WTC11 (cell line): Measurements from ENCODE around the gene RASL11B. TPM values are rescaled to one million over a fixed set of nuclear protein-coding genes. Genes with fewer than 3 reads are reported as not detected.

Source experiments
- ATAC-seq: fragments of 200-7000 bp; cut with Tn5 transposase; 2 replicates; pipeline ENCODE4 v1.10.0; 2021; ENCODE audit warnings: mild to moderate bottlenecking, moderate library complexity
- CTCF ChIA-PET: fragments of 300-600 bp; sonication (Branson Sonifier 250); formaldehyde crosslinking; loops from one replicate; lab custom pipeline; 2021; ENCODE audit warnings: antibody characterized with exemption; lab: Charles Lee
- POLR2A ChIA-PET: fragments of 350-600 bp; sonication (Branson Sonifier 250); formaldehyde crosslinking; loops from one replicate; lab custom pipeline; 2021; ENCODE audit warnings: antibody characterized with exemption; lab: Charles Lee
- DNase-seq: peaks from one replicate; pipeline ENCODE4 v3.0.0; 2021; ENCODE audit warnings: low spot score
- H3K27ac Mint-ChIP-seq: 2 replicates; pipeline ENCODE4 v1.8.0; 2021; ENCODE audit warnings: mixed read lengths
- H3K27me3 Mint-ChIP-seq: 2 replicates; pipeline ENCODE4 v1.8.0; 2021; ENCODE audit warnings: low read depth, mild to moderate bottlenecking, moderate library complexity, mixed read lengths
- H3K36me3 Mint-ChIP-seq: 2 replicates; pipeline ENCODE4 v1.8.0; 2021; ENCODE audit warnings: mixed read lengths
- H3K4me1 Mint-ChIP-seq: 2 replicates; pipeline ENCODE4 v1.8.0; 2022; ENCODE audit warnings: mixed read lengths
- H3K4me3 Mint-ChIP-seq: 2 replicates; pipeline ENCODE4 v1.8.0; 2021; ENCODE audit warnings: mild to moderate bottlenecking, moderate library complexity, mixed read lengths
- H3K9me3 Mint-ChIP-seq: 2 replicates; pipeline ENCODE4 v1.8.0; 2021; ENCODE audit warnings: mixed read lengths
- ATF2 ChIP-seq: sonication (generic); formaldehyde crosslinking; IDR thresholded peaks from 2 replicates; pipeline ENCODE4 v1.8.1; 2022; ENCODE audit warnings: low read depth, missing genetic modification reagents, borderline replicate concordance
- CREB1 ChIP-seq: sonication (generic); formaldehyde crosslinking; IDR thresholded peaks from 2 replicates; pipeline ENCODE4 v1.8.0; 2023; ENCODE audit warnings: mild to moderate bottlenecking, missing genetic modification reagents
- CREM ChIP-seq: sonication (generic); formaldehyde crosslinking; IDR thresholded peaks from 2 replicates; pipeline ENCODE4 v1.8.1; 2022; ENCODE audit warnings: mild to moderate bottlenecking, missing genetic modification reagents, moderate library complexity
- E2F4 ChIP-seq: sonication (generic); formaldehyde crosslinking; IDR thresholded peaks from 2 replicates; pipeline ENCODE4 v1.8.1; 2022; ENCODE audit warnings: low read depth, mild to moderate bottlenecking, moderate library complexity, missing genetic modification reagents, borderline replicate concordance
- E2F5 ChIP-seq: sonication (generic); formaldehyde crosslinking; IDR thresholded peaks from 2 replicates; pipeline ENCODE4 v1.8.1; 2022; ENCODE audit warnings: mild to moderate bottlenecking, moderate library complexity, missing genetic modification reagents
- EMX1 ChIP-seq: fragments of 250-450 bp; sonication (Bioruptor Pico); IDR thresholded peaks from 2 replicates; pipeline ENCODE4 v1.8.0; 2021; ENCODE audit warnings: mild to moderate bottlenecking
- ETV6 ChIP-seq: sonication (generic); formaldehyde crosslinking; IDR thresholded peaks from 2 replicates; pipeline ENCODE4 v1.8.1; 2022; ENCODE audit warnings: mild to moderate bottlenecking, missing genetic modification reagents
- HMGXB4 ChIP-seq: sonication (generic); formaldehyde crosslinking; IDR thresholded peaks from 2 replicates; pipeline ENCODE4 v1.8.1; 2023; ENCODE audit warnings: mild to moderate bottlenecking, moderate library complexity, missing genetic modification reagents
- MAX ChIP-seq: sonication (generic); formaldehyde crosslinking; IDR thresholded peaks from 2 replicates; pipeline ENCODE4 v1.8.0; 2022; ENCODE audit warnings: mild to moderate bottlenecking, missing genetic modification reagents
- MYBL2 ChIP-seq: sonication (generic); formaldehyde crosslinking; IDR thresholded peaks from 2 replicates; pipeline ENCODE4 v1.8.1; 2023; ENCODE audit warnings: mild to moderate bottlenecking, moderate library complexity, missing genetic modification reagents
- NFE2L1 ChIP-seq: sonication (generic); formaldehyde crosslinking; IDR thresholded peaks from 2 replicates; pipeline ENCODE4 v1.8.1; 2023; ENCODE audit warnings: missing genetic modification reagents
- NR1H2 ChIP-seq: sonication (generic); formaldehyde crosslinking; IDR thresholded peaks from 2 replicates; pipeline ENCODE4 v1.9.0; 2021; ENCODE audit warnings: mild to moderate bottlenecking, moderate library complexity, missing genetic modification reagents
- NR2C2 ChIP-seq: sonication (generic); formaldehyde crosslinking; IDR thresholded peaks from 2 replicates; pipeline ENCODE4 v1.8.0; 2022; ENCODE audit warnings: mild to moderate bottlenecking, missing genetic modification reagents
- OVOL2 ChIP-seq: fragments of 250-450 bp; sonication (Bioruptor Pico); IDR thresholded peaks from 2 replicates; pipeline ENCODE4 v1.9.0; 2021; ENCODE audit warnings: mild to moderate bottlenecking, borderline replicate concordance
- RELA ChIP-seq: sonication (generic); formaldehyde crosslinking; IDR thresholded peaks from 2 replicates; pipeline ENCODE4 v1.8.1; 2022; ENCODE audit warnings: missing genetic modification reagents, mild to moderate bottlenecking, borderline replicate concordance
- SOX15 ChIP-seq: fragments of 250-450 bp; sonication (Bioruptor Pico); IDR thresholded peaks from 2 replicates; pipeline ENCODE4 v1.9.0; 2021; ENCODE audit warnings: mild to moderate bottlenecking
- SP1 ChIP-seq: sonication (generic); formaldehyde crosslinking; conservative IDR thresholded peaks from 2 replicates; pipeline ENCODE4 v1.8.1; 2022; ENCODE audit warnings: missing genetic modification reagents
- TP53 ChIP-seq: sonication (generic); formaldehyde crosslinking; IDR thresholded peaks from 2 replicates; pipeline ENCODE4 v1.8.1; 2023; ENCODE audit warnings: mild to moderate bottlenecking, missing genetic modification reagents
- ZBTB43 ChIP-seq: sonication (generic); formaldehyde crosslinking; IDR thresholded peaks from 2 replicates; pipeline ENCODE4 v1.8.1; 2023; ENCODE audit warnings: mild to moderate bottlenecking, missing genetic modification reagents
- ZNF317 ChIP-seq: sonication (generic); formaldehyde crosslinking; IDR thresholded peaks from 2 replicates; pipeline ENCODE4 v1.8.1; 2023; ENCODE audit warnings: low read depth, mild to moderate bottlenecking, moderate library complexity, missing genetic modification reagents, borderline replicate concordance
- ZNF416 ChIP-seq: fragments of 250-450 bp; sonication (Bioruptor Pico); IDR thresholded peaks from 2 replicates; pipeline ENCODE4 v1.9.0; 2021; ENCODE audit warnings: mild to moderate bottlenecking, inconsistent platforms
- ZNF532 ChIP-seq: fragments of 250-450 bp; sonication (Bioruptor Pico); IDR thresholded peaks from 2 replicates; pipeline ENCODE4 v1.9.0; 2021; ENCODE audit warnings: mild to moderate bottlenecking, borderline replicate concordance
- ZNF671 ChIP-seq: fragments of 250-450 bp; sonication (Bioruptor Pico); IDR thresholded peaks from 2 replicates; pipeline ENCODE4 v1.8.0; 2021; ENCODE audit warnings: mild to moderate bottlenecking
- total RNA-seq: library from RNA; stranded (reverse); gene quantifications from 3 replicates; pipeline ENCODE4 v1.2.3, GENCODE V29; 2021

The RASL11B gene
- total RNA-seq, 1 experiment from 2014 or later = 58.5 TPM

GRCh38 chr4:52869196-52869595, 7.1 kb downstream of the RASL11B start:
- no peak for DNase-seq
- Mint-ChIP-seq H3K27me3 (no peaks in the 10 kb centered on the region), H3K4me3 (no peak overlapping the region), H3K4me1 (peaks cover 83% of the 10 kb centered on the region), H3K9me3 (no peaks in the 10 kb centered on the region), H3K27ac (no peak overlapping the region), H3K36me3 (peaks cover 35% of the 10 kb centered on the region)
- POLR2A ChIA-PET = no interaction called here
- CTCF ChIA-PET = interaction anchor here (1.0 to 1.1 kb wide), 2 partner anchors 32 to 41 kb away, joined by 3 to 4 read pairs; no protein-coding TSS in a partner anchor
- ATAC-seq = no peak
- TF ChIP-seq NFE2L1 (CRISPR knock-in tag) (no peak), OVOL2 (CRISPR knock-in tag) (no peak), CREM (CRISPR knock-in tag) (no peak), CREB1 (CRISPR knock-in tag) (no peak), EMX1 (CRISPR knock-in tag) (no peak), MYBL2 (CRISPR knock-in tag) (no peak), ZNF671 (CRISPR knock-in tag) (no peak), SOX15 (no peak), ETV6 (CRISPR knock-in tag) (no peak), MAX (CRISPR knock-in tag) (no peak), NR2C2 (CRISPR knock-in tag) (no peak), ZNF532 (CRISPR knock-in tag) (no peak), SP1 (CRISPR knock-in tag) (no peak), TP53 (CRISPR knock-in tag) (no peak), ZNF317 (CRISPR knock-in tag) (no peak), RELA (CRISPR knock-in tag) (no peak), ATF2 (CRISPR knock-in tag) (no peak)

- peaks cover 83% of the 10 kb centered on the region for H3K4me1 Mint-ChIP-seq
- H3K4me3 Mint-ChIP-seq = no peak overlapping the region
- CTCF ChIA-PET = interaction anchor here (1.0 to 1.1 kb wide), 2 partner anchors 33 to 41 kb away, joined by 3 to 4 read pairs; no protein-coding TSS in a partner anchor
- TF ChIP-seq MAX (CRISPR knock-in tag) (no peak), E2F4 (CRISPR knock-in tag) (no peak), HMGXB4 (CRISPR knock-in tag) (no peak), ZNF671 (CRISPR knock-in tag) (no peak), ZBTB43 (CRISPR knock-in tag) (no peak), ETV6 (CRISPR knock-in tag) (no peak), ZNF416 (CRISPR knock-in tag) (no peak), NR1H2 (CRISPR knock-in tag) (no peak), E2F5 (no peak)
These were observed 7.5 kb downstream of the RASL11B start for GRCh38 chr4:52869656-52870055.

More at GRCh38 chr4:52869656-52870055, 7.5 kb downstream of the RASL11B start:
- H3K36me3 Mint-ChIP-seq = peaks cover 30% of the 10 kb centered on the region
- POLR2A ChIA-PET = no interaction called here
- no peak overlapping the region for H3K27ac Mint-ChIP-seq
- DNase-seq (no peak), ATAC-seq (no peak)
- H3K27me3 Mint-ChIP-seq = no peaks in the 10 kb centered on the region
- no peaks in the 10 kb centered on the region for H3K9me3 Mint-ChIP-seq
